ENCODE results near the gene MEAK7.
A peak's percentile ranks its signal among the peaks of the same experiment; 100 is the strongest.
"Not testable (repeated sequence)": the region's sequence is repeated elsewhere in the genome, so short reads cannot be mapped to it uniquely, and the experiment has no call there.

Gene MEAK7

GRCh38 chr16:84532855-84533486, 28.5 kb upstream of the MEAK7 start:
- DNase-seq (ENCODE audit: low read depth), result no peak

DNA sequence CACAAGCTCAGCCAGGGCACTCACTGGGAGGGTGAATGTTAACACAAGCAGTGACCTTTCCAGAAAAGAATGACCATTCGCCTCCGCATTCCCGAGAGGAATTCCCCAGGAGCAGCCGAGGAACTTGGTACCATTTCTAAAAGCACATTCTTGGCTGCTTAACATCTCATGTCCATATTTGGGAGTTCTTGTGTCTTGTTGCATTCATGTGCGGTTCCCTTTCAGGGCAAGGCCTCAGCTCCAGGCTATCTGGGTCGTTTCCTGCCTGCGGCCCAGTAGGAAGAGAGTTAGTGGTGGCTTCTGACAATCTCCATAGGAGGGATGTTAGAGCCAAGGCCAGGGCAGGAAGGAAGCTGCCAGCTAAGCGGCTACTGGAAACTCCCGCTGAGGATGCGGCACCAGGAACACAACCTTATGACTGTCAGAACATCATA, 27.8 kb upstream of the MEAK7 start:
- DNase-seq (ENCODE audit: low read depth), result no peak

DNA sequence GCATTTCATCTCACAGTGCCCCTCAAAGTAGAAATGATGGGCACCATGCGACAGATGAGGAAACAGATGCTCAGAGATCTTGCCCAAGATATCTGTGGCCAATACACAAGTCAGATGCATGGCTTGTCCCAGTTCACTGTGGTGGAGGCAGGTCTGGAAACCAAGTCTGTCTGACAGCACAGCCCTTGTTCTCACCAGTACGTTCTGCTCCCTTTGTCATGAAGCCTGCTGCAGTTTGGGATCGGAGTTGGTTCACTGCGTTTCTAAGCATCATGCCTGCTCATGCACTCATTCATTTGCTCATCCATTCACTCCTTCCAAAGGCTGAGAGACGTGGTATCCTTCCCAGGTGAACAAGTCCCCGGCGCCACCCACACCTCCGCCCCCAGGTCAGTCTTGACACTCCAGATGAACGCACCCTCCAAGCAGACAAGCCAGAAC, 27.2 kb upstream of the MEAK7 start:
- no peak for DNase-seq (ENCODE audit: low read depth)

DNA sequence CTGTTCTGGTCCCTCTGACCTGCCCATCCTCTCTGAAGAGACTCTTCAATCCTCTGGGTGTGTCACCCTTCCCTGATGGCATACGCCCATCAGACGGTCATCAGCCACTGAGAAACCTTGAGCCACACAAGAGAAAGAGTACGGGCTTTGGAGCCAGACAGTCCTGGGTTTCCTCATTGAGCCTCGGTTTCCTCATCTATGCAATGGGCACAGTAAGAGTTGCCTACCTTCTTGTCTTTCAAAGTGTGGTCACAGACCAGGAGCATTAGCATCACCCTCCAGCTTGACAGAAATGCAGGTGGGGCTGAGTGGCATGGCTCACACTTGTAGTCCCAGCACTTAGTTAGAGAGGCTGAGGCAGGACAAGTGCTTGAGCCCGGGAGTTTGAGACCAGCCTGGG, 26.1 kb upstream of the MEAK7 start:
- no peak for DNase-seq (ENCODE audit: low read depth)

DNA sequence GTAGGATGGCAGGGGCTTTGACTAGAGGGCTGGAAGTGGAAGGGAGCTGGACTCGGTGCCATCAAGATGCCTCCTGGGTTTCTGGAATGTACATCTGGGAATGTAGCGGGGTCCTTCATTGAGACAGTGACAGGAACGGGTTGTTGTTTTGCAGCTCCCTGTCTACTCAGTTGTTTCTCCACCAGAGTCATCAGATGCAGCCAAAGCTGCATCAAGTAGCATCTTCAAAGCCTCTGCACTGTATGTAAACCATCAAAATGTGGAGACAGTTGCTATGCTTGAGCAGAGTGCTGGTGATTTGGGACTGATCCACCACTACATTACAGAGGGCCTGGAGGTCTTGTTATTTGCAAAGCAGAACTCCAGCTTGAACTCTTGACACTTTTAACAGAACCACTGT, 25.1 kb upstream of the MEAK7 start:
- DNase-seq (ENCODE audit: low read depth), result no peak

- DNase-seq (ENCODE audit: low read depth), result no peak
These were observed 23.9 kb upstream of the MEAK7 start for GRCh38 chr16:84528322-84528721.

GRCh38 chr16:84527532-84528269, 23.2 kb upstream of the MEAK7 start:
- DNase-seq (ENCODE audit: low read depth), result no peak

GRCh38 chr16:84526794-84527531, 22.5 kb upstream of the MEAK7 start:
- DNase-seq (ENCODE audit: low read depth), result no peak

DNA sequence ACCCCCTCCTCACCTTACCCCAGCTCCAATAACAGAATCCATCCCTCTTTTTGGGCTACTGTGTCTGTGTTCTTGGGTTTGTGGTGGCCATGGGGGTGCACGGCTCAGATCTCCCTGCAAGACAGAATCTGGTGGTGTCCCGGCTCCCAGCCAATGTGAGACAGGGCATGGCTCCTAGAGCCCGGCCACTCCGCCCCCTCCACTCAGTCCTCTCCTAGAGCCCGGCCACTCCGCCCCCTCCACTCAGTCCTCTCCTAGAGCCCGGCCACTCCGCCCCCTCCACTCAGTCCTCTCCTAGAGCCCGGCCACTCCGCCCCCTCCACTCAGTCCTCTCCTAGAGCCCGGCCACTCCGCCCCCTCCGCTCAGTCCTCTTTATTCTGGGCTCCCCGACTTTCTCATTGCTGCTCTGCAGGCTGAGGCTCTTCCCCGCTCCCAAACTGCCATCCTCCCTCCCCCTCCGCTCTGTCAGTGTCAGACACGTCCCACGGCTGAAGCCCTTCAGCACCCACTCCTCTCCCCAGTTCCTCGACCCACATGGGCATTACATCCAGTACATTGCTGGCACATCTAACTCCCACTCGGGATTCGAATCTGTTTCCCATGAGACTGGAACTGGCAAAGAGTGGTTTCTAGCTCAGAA, 20.6 kb upstream of the MEAK7 start:
- not testable (repeated sequence) for DNase-seq (ENCODE audit: low read depth)

GRCh38 chr16:84524346-84524920, 20.0 kb upstream of the MEAK7 start:
- no peak for DNase-seq (ENCODE audit: low read depth)

- DNase-seq (ENCODE audit: low read depth), result no peak
These were observed 17.0 kb upstream of the MEAK7 start for GRCh38 chr16:84521497-84521770.

DNA sequence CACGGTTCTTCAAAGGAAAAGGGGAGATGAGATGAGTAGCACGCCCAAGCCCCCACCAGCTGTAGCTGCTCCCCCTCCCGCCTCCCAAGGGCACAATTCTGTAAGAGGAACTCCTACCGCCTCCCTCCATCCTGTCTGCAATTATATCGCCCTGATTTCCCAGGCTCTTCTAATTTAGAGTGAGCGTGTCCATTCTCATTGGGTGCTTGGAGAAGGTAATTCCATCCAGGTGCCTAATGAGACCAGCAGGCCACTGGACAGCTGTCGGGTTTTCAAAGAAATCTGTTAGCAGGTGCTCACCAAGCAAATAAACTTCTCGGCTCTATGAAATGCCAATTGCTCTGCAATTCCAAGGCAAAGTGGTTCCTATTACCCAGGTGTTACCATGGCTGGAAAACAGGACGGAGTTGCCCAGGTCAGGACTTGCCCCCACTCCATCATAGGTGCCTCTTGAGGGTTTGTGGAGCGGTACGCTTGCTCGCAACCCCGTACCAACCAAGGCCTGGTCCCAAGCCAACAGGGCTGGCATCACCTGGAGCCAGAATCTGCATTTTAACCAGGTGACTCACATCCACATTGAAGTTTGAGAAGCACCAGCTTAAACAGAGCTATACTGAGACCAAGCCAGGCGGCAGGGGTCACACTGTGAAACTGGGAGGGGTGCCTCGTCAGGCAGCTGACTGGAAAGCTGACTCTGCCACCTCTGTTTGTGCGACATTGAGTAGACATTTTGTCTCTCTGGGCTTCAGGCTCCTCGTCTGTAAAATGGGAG, 16.5 kb upstream of the MEAK7 start:
- DNase-seq (ENCODE audit: low read depth), result no peak

DNA sequence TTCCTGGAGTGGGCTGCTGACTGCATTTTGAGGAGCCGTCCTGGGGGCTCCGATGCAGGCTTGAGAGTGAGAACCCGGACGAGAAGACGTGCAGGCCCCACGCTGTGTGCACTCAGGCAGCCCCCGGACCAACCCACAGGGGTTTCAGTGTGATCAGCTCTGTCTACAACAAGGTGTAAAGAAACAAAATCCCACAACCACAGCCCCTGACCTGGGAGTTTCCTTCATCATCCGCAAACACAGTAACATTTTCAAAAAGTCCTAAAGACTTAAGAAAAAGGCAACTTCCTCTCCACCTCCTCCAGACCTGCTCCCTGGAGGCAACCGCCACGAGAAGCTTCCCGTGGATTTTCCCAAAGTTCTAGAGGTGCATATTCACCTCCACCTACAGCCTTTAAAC, 15.4 kb upstream of the MEAK7 start:
- DNase-seq (ENCODE audit: low read depth), result no peak

- DNase-seq (ENCODE audit: low read depth), result peak; percentile 27
These were observed 14.4 kb upstream of the MEAK7 start for GRCh38 chr16:84518804-84519341.

DNA sequence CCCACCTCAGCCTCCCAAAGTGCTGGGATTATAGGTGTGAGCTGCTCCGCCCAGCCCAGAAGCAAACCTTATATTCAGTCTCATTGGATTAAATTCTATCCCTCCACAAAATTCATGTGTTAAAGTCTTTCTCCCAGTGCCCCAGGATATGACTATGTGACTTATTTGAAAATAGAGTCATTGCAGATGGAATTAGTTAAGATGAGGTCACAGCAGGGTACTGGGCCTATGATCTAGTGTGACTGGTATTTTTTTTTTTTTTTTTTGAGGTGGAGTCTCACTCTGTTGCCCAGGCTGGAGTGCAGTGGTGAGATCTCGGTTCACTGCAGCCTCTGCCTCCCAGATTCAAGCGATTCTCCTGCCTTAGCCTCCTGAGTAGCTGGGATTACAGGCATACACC, 13.8 kb upstream of the MEAK7 start:
- not testable (repeated sequence) for DNase-seq (ENCODE audit: low read depth)

DNA sequence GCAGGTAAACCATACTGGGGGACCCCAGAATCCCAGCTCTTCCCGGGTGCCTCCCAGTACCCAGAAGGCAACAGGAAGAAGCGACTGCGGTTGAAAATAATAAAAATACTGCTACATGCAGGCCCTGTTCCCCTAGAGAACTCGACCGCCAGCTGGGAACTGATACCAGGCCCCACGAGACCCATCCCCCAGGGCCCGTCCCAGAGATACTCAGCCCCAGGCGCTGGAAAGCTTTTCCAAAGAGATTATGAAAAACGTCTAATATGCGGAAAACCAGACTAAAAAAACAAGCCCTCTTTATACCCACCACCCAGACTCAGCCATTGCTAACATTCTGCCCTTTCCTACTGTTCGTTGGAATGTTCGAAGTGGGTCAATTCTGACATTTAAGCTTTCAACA, 12.9 kb upstream of the MEAK7 start:
- DNase-seq (ENCODE audit: low read depth), result no peak

GRCh38 chr16:84514874-84515835, 10.7 kb upstream of the MEAK7 start:
- peak; percentile 63 for DNase-seq (ENCODE audit: low read depth)

DNA sequence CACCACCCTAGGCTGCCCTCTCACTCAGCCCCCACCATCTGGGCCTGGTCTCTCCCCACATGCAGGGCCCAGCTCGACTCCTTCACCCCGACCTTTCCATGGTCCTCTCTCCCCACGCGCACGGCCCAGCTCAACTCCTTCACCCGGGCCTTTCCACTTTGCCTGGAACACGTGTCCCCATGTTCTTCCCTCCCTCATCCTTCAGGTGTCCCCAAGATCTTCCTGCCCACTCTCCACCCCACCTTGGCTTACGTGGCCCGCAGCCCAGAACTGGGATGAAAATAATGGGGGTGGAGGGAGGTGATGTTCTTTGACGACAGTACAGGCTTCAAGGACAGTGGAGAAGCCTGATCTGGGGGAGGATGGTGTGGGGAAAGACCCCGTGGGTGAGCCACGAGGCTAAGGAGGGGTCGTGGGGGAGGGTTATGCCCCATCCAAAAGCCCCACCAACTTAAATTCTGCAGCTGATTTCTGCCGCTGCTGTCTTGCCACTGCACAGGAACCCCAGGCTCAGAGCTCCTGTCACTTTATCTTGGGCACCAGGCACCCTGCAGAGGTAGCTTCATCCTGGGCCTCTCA, 9.9 kb upstream of the MEAK7 start:
- DNase-seq (ENCODE audit: low read depth), result no peak

DNA sequence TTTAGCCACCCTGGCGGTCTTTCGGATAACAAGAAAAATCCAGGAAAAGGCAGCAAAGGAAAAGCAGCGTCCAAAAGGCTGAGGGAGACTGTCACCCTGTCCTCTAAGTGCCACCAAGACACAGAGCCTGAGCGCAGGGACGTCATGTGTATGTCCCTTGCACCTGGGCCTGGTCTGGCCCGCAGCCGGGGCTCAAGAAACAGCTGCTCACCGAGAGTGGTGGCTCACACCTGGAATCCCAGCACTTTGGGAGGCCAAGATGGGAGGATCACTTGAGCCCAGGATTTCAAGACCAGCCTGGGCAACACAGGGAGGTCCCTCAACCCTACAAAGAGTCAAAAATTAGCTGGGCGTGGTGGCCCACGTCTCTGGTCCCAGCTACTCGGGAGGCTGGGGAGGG, 9.2 kb upstream of the MEAK7 start:
- DNase-seq (ENCODE audit: low read depth), result no peak

- DNase-seq (ENCODE audit: low read depth), result no peak
These were observed 8.7 kb upstream of the MEAK7 start for GRCh38 chr16:84513123-84513522.

All from stimulated activated CD8-positive, alpha-beta memory T cell treated with anti-CD3 and anti-CD28 coated beads, Interleukin-12 subunit alpha, Interleukin-12 subunit beta, amount 100 ng/mL, for 4 hours (primary cell).